NT2/D1 (cell line): ENCODE data around the gene MTHFD2L.

ENCODE experiments used
- DNase-seq: peaks from one replicate; pipeline ENCODE4 v3.0.0-alpha.2; 2011; ENCODE audit warnings: low read depth, low spot score
- H3K27me3 ChIP-seq: 2 replicates; pipeline ENCODE4 v1.6.0; 2011; ENCODE audit warnings: mild to moderate bottlenecking; ENCODE audit not compliant: insufficient read length, insufficient read depth
- H3K36me3 ChIP-seq: 2 replicates; pipeline ENCODE4 v1.6.1; 2011; ENCODE audit warnings: mild to moderate bottlenecking, low read length, mixed read lengths; ENCODE audit not compliant: insufficient read depth, insufficient read length
- H3K4me1 ChIP-seq: 2 replicates; pipeline ENCODE4 v1.5.1; 2011; ENCODE audit not compliant: insufficient read depth, insufficient read length
- H3K4me3 ChIP-seq: 2 replicates; pipeline ENCODE4 v1.5.1; 2011; ENCODE audit warnings: low read depth; ENCODE audit not compliant: insufficient read length
- H3K9ac ChIP-seq: 2 replicates; pipeline ENCODE4 v1.6.0; 2011; ENCODE audit warnings: low read depth; ENCODE audit not compliant: insufficient read length
- H3K9me3 ChIP-seq: 2 replicates; pipeline ENCODE4 v1.5.1; 2011; ENCODE audit warnings: mild to moderate bottlenecking, low read length; ENCODE audit not compliant: insufficient read depth
- SUZ12 ChIP-seq: IDR thresholded peaks from 2 replicates; pipeline ENCODE4 v1.6.1; 2011; ENCODE audit not compliant: insufficient read length, insufficient read depth; ENCODE audit errors: extremely low read depth
- YY1 ChIP-seq: IDR thresholded peaks from 2 replicates; pipeline ENCODE4 v1.6.1; 2011; ENCODE audit not compliant: insufficient read length, insufficient read depth
- ZNF274 ChIP-seq: IDR thresholded peaks from 2 replicates; pipeline ENCODE4 v1.6.1; 2011; ENCODE audit warnings: mild to moderate bottlenecking, low read depth, low read length

Gene MTHFD2L

DNA sequence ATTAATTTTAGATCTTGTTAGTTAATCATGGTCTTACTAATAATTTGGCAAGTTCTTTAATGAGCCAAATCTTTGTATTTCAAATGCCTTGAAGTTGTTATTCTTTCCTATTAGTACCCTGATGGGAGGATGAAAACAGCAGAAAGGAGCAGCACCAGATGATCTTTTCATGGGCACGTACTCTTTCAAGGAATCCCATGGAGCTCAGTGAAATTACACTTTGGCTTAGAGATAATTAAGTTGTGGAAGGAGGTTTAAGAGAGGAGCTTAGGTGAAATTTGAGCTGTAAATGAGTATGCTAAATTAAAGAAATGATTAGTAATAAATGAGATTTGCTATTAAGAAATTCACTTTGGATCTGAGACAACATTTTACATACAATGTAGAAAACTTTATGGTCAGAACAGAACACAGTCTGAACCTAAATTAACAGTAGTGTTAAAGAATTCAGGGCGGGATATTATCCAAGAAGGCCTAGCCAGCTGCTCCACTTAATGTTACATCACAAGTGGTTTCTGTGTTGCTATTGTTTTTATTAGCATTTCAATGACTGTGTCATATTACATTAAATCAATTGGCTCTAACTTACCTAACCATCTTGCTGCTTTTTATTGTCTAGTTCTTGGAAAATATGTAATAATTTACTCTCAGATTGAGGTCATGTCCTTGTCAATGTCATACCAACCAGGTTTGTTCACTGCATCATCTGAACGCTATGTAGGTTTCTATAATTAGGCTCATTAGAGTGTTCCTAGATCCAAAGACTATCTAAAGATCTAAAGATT is 3.9 kb downstream of the MTHFD2L start:
- TF ChIP-seq YY1 = no peak
- no peak for TF ChIP-seq ZNF274
- TF ChIP-seq SUZ12 = no peak
- Histone ChIP-seq H3K36me3 (peaks cover 23% of the 10 kb centered on the region), H3K9me3 (no peaks in the 10 kb centered on the region), H3K4me3 (no peak overlapping the region), H3K9ac (no peak overlapping the region), H3K4me1 (no peaks in the 10 kb centered on the region), H3K27me3 (no peaks in the 10 kb centered on the region)
- DNase-seq = no peak

DNA sequence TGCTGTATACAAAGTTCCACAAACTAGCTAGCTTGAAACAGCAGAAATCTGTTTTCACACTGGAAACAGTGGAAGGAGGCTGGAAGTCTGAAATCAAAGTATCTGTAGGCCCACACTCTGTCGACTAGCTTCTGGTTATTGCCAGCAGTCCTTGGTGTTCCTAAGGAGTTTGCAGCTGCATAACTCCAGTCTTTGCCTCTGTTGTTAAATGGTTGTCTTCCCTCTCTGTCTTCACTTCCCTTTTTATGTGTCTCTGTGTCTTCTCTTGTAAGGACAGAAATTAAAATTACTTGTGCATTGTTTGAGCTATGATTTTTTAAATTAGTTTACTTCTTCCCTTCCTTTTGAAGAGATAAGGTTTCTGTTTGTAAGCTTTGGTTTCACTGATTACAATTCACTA is 8.2 kb downstream of the MTHFD2L start:
- peaks cover 8% of the 10 kb centered on the region for H3K36me3 ChIP-seq
- no peaks in the 10 kb centered on the region for H3K27me3 ChIP-seq
- no peaks in the 10 kb centered on the region for H3K4me1 ChIP-seq
- no peaks in the 10 kb centered on the region for H3K9me3 ChIP-seq
- no peak for TF ChIP-seq ZNF274
- no peak for TF ChIP-seq YY1
- TF ChIP-seq SUZ12 = no peak
- no peak for DNase-seq
- H3K9ac ChIP-seq = no peak overlapping the region
- no peak overlapping the region for H3K4me3 ChIP-seq

- DNase-seq = no peak
- TF ChIP-seq SUZ12 (no peak), YY1 (no peak), ZNF274 (no peak)
- H3K36me3 ChIP-seq = peaks cover 4% of the 10 kb centered on the region
- no peaks in the 10 kb centered on the region for H3K27me3 ChIP-seq
- H3K4me3 ChIP-seq = no peak overlapping the region
- H3K4me1 ChIP-seq = no peaks in the 10 kb centered on the region
- no peaks in the 10 kb centered on the region for H3K9me3 ChIP-seq
- no peak overlapping the region for H3K9ac ChIP-seq
These were observed 8.9 kb downstream of the MTHFD2L start for GRCh38 chr4:74166818-74167217.

DNA sequence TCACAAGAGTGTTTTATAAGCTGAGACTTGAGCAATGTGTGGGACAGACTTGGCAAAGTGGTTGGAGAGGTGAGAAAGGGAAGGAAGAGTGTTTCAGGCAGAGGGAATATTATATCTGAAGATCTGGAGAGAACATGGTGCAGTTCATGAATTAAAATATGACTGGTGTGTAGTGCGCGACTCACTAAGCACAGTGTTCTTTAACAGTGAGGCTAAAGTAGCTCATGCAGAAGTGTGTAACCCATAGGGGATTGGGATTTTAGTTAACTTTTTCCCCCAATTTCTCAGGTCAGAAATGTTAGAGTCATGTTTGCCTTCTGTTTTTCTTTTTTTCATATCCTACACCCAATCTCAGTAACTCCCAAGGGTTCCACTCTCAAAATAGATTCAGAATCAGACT is 9.7 kb downstream of the MTHFD2L start:
- Histone ChIP-seq H3K36me3 (peaks cover 2% of the 10 kb centered on the region), H3K27me3 (no peaks in the 10 kb centered on the region), H3K9ac (no peak overlapping the region), H3K4me1 (no peaks in the 10 kb centered on the region), H3K9me3 (no peaks in the 10 kb centered on the region), H3K4me3 (no peak overlapping the region)
- no peak for DNase-seq
- TF ChIP-seq YY1 (no peak), ZNF274 (no peak), SUZ12 (no peak)

DNA sequence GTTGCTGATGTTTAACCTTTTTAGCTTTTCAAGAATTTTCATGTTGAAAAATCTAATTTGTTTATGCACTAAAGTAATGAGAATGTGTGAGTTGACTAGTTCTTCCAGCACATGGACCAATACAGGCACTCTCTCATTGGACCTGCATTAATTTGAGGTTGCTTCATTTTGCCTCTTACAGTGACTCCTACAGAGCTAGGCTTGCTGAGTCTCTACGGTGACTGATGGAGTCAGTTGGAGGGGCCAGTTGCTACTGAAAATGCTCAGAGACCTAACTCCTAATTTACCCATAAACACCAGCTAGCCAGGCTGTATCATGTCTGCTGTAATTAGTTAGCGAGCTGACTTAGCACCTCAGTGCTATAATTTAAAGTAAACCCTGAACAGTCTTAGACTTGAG is 10.9 kb downstream of the MTHFD2L start:
- H3K4me1 ChIP-seq = no peaks in the 10 kb centered on the region
- no peak for TF ChIP-seq YY1
- no peak for TF ChIP-seq ZNF274
- no peak for TF ChIP-seq SUZ12
- no peak for DNase-seq
- H3K4me3 ChIP-seq = no peak overlapping the region
- no peak overlapping the region for H3K9ac ChIP-seq
- H3K9me3 ChIP-seq = no peaks in the 10 kb centered on the region
- H3K36me3 ChIP-seq = no peaks in the 10 kb centered on the region
- no peaks in the 10 kb centered on the region for H3K27me3 ChIP-seq

- H3K36me3 ChIP-seq = no peaks in the 10 kb centered on the region
- H3K27me3 ChIP-seq = no peaks in the 10 kb centered on the region
- H3K4me1 ChIP-seq = no peaks in the 10 kb centered on the region
- TF ChIP-seq ZNF274 = no peak
- no peak for TF ChIP-seq YY1
- TF ChIP-seq SUZ12 = no peak
- no peaks in the 10 kb centered on the region for H3K9me3 ChIP-seq
- H3K4me3 ChIP-seq = no peak overlapping the region
- no peak overlapping the region for H3K9ac ChIP-seq
- DNase-seq = no peak
These were observed 15.4 kb downstream of the MTHFD2L start for GRCh38 chr4:74173321-74173720.

DNA sequence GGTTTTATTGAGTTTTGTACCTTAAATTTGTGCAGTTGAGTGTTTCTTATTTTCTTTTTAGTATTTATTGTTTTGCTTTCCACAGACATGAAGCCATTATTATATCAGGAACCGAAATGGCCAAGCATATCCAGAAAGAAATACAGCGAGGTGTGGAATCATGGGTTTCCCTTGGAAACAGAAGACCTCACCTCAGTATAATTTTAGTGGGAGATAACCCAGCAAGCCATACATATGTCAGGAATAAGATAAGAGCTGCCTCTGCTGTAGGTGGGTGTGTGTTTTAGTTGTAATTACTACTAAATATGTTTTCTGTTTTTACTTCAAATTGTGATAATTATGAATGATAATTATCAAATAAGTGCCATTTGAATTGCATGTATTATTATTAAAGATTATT is 16.5 kb downstream of the MTHFD2L start:
- Histone ChIP-seq H3K4me3 (no peak overlapping the region), H3K4me1 (no peaks in the 10 kb centered on the region), H3K36me3 (no peaks in the 10 kb centered on the region), H3K9me3 (no peaks in the 10 kb centered on the region), H3K27me3 (no peaks in the 10 kb centered on the region), H3K9ac (no peak overlapping the region)
- DNase-seq = no peak
- TF ChIP-seq YY1 = no peak
- TF ChIP-seq ZNF274 = no peak
- TF ChIP-seq SUZ12 = no peak

GRCh38 chr4:74174941-74175340 is 17.0 kb downstream of the MTHFD2L start:
- DNase-seq = no peak
- Histone ChIP-seq H3K4me1 (no peaks in the 10 kb centered on the region), H3K9me3 (no peaks in the 10 kb centered on the region), H3K4me3 (no peak overlapping the region), H3K36me3 (no peaks in the 10 kb centered on the region), H3K27me3 (no peaks in the 10 kb centered on the region), H3K9ac (no peak overlapping the region)
- TF ChIP-seq SUZ12 = no peak
- no peak for TF ChIP-seq YY1
- no peak for TF ChIP-seq ZNF274
